ENCODE results near the gene CASK.

The CASK gene

GRCh38 chrX:41912923-41913322 lies 10.4 kb downstream of the CASK start:
- no peak for DNase-seq (ENCODE audit: extremely low read depth in 1 of 2, low read depth in 1 of 2)

- DNase-seq (ENCODE audit: extremely low read depth in 1 of 2, low read depth in 1 of 2): no peak
These were observed 14.3 kb downstream of the CASK start for GRCh38 chrX:41909068-41909467.

GRCh38 chrX:41906515-41907187 lies 16.7 kb downstream of the CASK start:
- DNase-seq (ENCODE audit: extremely low read depth in 1 of 2, low read depth in 1 of 2): no peak

- DNase-seq (ENCODE audit: extremely low read depth in 1 of 2, low read depth in 1 of 2): no peak
These were observed 19.8 kb downstream of the CASK start for GRCh38 chrX:41903544-41903943.

- no peak for DNase-seq (ENCODE audit: extremely low read depth in 1 of 2, low read depth in 1 of 2)
These were observed 23.0 kb downstream of the CASK start for GRCh38 chrX:41900321-41900720.

GRCh38 chrX:41895826-41896225 lies 27.5 kb downstream of the CASK start:
- DNase-seq (ENCODE audit: extremely low read depth in 1 of 2, low read depth in 1 of 2): no peak

- DNase-seq (ENCODE audit: extremely low read depth in 1 of 2, low read depth in 1 of 2): no peak
These were observed 33.3 kb downstream of the CASK start for GRCh38 chrX:41890026-41890423.

- DNase-seq (ENCODE audit: extremely low read depth in 1 of 2, low read depth in 1 of 2): no peak
These were observed 33.9 kb downstream of the CASK start for GRCh38 chrX:41889317-41890025.

GRCh38 chrX:41887691-41888090 lies 35.7 kb downstream of the CASK start:
- no peak for DNase-seq (ENCODE audit: extremely low read depth in 1 of 2, low read depth in 1 of 2)

GRCh38 chrX:41885724-41886123 lies 37.6 kb downstream of the CASK start:
- no peak for DNase-seq (ENCODE audit: extremely low read depth in 1 of 2, low read depth in 1 of 2)

GRCh38 chrX:41881166-41881565 lies 42.2 kb downstream of the CASK start:
- no peak for DNase-seq (ENCODE audit: extremely low read depth in 1 of 2, low read depth in 1 of 2)

GRCh38 chrX:41877167-41877566 lies 46.2 kb downstream of the CASK start:
- no peak for DNase-seq (ENCODE audit: extremely low read depth in 1 of 2, low read depth in 1 of 2)

- no peak for DNase-seq (ENCODE audit: extremely low read depth in 1 of 2, low read depth in 1 of 2)
These were observed 48.2 kb downstream of the CASK start for GRCh38 chrX:41875142-41875541.

- no peak for DNase-seq (ENCODE audit: extremely low read depth in 1 of 2, low read depth in 1 of 2)
These were observed 52.6 kb downstream of the CASK start for GRCh38 chrX:41870719-41871151.

GRCh38 chrX:41868392-41868977 lies 54.9 kb downstream of the CASK start:
- DNase-seq (ENCODE audit: extremely low read depth in 1 of 2, low read depth in 1 of 2): no peak

- DNase-seq (ENCODE audit: extremely low read depth in 1 of 2, low read depth in 1 of 2): no peak
These were observed 59.8 kb downstream of the CASK start for GRCh38 chrX:41863343-41864203.

GRCh38 chrX:41862562-41863184 lies 60.7 kb downstream of the CASK start:
- DNase-seq (ENCODE audit: extremely low read depth in 1 of 2, low read depth in 1 of 2): no peak

GRCh38 chrX:41858161-41858775 lies 65.1 kb downstream of the CASK start:
- DNase-seq (ENCODE audit: extremely low read depth in 1 of 2, low read depth in 1 of 2): no peak

GRCh38 chrX:41857670-41858069 lies 65.7 kb downstream of the CASK start:
- no peak for DNase-seq (ENCODE audit: extremely low read depth in 1 of 2, low read depth in 1 of 2)

GRCh38 chrX:41846714-41847113 lies 76.6 kb downstream of the CASK start:
- no peak for DNase-seq (ENCODE audit: extremely low read depth in 1 of 2, low read depth in 1 of 2)
